ENCODE results near the gene TMEM72.

The TMEM72 gene

DNA sequence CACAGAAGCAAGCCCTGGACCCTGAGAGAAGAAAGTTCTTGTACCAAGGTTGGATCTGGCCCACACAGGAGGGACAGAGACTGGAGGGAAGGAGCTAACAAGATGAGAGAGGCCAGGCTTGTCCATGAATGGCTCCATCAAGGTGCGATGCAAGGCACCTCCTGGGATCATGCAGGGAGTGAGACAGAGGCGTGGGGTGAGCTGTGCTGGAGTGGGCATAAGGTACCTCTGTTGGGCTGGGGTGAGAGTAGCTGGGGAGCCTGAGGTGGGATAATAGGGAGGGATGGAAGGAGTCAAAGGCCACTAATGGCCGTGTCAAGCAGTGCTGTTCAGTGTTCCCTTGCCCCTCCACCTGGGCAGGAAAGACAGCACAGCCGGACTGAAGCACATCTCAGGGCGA, 9.9 kb downstream of the TMEM72 start:
- DNase-seq = no peak

GRCh38 chr10:44921506-44921905, 10.4 kb downstream of the TMEM72 start:
- DNase-seq = no peak

DNA sequence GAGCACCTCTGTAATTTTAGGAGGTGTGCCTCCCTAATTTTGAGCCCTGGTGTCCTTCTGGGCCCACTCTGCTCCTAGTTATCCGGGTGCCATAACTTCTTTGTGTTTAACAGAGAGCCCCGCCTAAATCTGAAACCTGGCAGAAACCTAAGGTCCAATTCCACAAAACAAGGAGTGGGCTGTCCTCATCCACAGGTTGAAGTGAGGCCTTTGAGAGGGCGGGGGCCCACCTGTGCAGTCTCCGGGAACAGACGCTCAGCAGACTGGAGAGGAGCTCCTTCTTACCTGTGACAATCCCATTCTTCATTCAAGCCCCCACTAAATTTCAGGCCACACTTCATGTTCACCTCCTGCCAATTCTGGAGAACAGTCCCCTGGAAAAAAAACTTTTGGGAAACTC, 10.9 kb downstream of the TMEM72 start:
- no peak for DNase-seq

GRCh38 chr10:44922796-44923545, 11.8 kb downstream of the TMEM72 start:
- no peak for DNase-seq

- DNase-seq = no peak
These were observed 12.5 kb downstream of the TMEM72 start for GRCh38 chr10:44923611-44924010.

DNA sequence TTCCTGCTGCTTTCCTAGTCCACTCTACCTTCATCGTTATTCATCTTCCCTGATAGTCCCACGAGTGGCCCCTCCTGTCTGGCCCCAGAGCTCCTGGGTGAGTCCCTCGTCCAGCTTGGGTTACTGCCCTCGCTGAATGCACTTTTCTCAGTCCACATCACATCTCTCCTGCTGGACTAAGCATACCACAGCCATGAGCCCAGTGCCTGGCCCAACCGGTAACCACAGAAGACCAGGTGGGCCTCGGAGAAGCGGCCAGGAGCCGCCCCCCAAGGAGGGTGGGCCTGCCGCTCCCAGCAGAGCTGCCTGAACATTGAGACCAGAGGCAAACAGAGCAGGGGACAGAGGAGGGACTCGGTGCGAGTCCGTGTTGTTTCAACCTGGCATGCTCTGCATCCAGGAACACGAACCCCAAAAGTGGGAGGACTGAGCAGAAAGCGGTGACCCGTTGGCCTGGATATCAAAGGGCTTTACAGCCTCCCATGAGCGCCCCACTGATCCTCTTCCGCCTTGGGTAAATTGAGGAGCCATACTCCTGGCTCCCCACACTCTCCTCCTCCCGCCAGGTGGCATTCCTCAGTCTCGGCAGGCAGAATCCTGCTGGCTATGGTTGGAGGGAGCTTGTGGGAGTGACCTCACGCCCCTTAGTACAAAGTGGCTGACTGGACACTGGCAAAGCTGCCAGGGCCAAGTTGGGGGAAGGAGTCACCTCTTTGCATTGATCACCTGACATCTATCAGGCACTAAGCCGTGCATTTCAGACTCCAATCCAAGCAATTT, 13.3 kb downstream of the TMEM72 start:
- DNase-seq = no peak

DNA sequence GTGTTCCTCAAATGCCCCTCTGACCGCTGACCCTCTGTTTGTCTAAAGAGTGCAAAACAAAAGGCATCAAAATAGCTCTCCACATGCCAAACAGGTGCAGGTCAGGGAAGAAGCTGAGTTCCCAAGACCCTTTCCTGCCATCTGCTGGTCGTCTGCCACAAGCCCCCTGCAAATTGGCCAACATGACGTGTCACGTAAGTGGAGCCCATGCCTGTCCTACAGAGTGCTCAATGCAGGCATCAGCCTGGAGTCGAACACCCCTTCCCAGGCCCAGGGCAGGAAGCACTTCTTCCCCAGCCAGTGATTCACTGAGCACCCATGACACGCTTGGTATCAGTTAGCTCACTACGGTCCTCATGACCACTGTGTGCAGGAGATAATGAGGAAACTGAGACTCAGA, 14.1 kb downstream of the TMEM72 start:
- peak; percentile 1 for DNase-seq

DNA sequence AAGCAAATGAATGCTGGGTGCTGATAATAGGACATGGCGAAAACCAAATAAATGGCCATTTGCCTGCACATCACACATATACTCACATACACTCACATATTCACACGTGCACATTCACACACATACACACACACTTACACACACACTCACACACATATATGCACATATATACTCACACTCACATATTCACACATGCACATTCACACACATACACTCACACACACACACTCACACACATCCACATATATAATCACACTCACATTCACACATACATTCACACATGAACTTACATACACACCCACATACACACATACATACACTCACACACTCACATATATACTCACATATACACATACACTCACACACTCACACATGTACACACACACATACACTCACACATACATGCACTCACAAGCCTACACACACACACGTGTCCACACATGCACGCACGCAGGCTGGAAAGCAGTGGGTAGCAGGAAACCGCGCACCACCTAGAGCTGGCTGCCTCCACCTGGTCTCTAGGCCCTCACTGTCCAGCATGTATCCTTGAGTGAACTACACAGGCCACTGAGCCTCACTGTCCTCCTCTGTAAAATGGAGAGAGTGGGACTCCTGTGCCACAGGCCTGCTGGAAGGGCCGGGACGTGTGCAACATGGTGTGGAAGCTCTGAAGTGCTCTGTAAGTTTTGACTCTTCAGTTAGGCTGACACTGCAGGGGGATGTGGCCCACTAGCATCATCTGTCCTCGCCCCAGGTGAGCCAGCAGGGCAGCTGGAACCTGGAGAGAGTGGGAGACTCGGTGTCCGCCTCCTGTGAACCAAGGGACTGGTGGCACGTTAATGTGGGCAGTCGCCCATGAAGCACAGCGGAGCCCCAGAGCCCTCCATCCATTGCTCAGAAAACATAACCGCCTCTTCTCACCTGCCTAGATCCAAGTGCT, 14.9 kb downstream of the TMEM72 start:
- DNase-seq = no peak

DNA sequence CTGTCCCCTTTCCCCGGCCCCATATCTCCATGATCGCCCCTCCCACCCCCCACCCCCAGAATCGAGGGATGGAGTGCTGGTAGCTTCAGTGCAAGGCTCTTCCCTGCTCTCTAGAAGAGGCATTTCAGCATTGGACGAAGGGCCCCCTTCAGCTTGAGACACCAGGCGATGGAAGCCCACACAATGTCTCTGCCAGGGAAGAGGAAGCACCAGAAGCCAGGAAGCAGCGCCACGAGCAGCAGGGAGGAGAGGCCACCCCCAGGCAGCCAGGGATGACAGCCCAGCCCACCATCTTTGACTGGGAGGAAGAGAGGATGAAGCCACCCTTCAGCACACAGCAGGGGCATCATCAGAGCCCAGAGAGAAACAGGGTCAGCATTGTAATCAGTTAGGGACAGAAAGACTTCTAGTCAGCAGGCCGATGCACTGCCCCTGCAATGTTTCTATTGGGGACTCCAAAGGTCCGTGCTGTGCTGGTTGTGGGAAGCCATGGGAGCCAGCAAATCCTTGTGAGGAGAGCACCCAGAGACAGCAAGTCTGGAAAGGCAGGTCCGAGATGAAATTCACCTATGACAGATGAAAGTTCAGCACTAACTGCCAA, 15.7 kb downstream of the TMEM72 start:
- DNase-seq = no peak

DNA sequence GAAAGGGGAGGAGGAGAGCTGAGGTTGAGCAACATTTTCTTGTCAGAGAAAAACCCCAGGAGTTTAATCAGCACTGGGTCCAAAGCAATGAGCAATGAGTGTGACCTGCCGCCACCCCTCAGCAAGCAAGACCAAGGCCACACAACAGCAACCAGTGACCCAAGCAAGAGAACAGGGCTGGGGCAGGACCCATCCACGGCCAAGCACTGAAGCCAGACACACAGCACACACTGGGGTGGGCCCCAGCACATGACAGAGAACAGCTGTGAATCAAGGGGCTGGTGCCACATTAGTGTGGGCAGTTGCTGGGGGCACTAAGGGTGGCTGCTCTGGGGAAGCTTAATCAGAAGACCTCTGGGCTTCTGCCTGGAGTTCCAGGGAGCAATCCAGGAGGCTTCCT, 16.2 kb downstream of the TMEM72 start:
- no peak for DNase-seq

- no peak for DNase-seq
These were observed 17.3 kb downstream of the TMEM72 start for GRCh38 chr10:44928462-44928861.

DNA sequence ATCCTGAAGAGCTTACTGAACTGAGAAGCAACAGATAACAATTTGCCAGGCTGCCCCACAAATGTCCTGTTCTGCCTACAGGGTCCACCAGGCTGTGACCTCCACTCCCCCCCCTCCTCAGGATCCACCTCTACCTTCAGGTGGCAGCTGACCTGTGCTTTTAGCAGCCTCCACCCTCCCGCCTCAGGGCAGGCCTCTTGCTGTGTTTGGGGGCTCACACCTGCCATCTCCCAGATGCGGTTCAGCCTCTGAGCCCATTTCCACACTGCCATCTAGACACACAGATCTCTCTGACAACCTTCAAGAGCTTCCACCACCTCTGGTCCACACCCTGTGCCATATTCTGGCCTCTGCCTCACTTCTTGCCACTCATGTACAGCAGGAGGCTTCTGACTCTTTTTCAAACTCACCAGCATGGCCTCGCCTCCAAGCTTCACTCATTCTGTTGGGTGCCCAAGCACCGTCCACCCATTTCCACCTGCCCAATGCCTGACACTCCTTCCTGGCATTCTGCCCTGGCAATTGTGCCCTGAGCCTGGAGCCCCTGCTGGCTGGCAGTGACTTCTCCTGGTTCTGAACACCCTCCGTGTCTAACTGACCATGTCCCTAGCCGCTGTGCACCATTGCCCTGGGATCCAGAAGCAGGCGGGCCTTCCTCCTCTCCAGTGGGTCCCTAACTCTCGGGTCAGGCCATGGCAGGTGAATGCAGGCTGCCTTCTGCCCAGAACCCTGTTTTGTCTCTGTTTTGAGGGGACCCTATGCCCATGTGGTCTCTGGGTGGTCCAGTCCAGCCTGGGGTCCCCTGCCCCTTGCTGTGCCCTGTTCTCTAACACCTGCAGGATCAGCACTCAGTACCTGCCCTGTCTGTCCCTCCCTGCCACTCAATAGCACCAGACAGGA, 18.5 kb downstream of the TMEM72 start:
- no peak for DNase-seq

DNA sequence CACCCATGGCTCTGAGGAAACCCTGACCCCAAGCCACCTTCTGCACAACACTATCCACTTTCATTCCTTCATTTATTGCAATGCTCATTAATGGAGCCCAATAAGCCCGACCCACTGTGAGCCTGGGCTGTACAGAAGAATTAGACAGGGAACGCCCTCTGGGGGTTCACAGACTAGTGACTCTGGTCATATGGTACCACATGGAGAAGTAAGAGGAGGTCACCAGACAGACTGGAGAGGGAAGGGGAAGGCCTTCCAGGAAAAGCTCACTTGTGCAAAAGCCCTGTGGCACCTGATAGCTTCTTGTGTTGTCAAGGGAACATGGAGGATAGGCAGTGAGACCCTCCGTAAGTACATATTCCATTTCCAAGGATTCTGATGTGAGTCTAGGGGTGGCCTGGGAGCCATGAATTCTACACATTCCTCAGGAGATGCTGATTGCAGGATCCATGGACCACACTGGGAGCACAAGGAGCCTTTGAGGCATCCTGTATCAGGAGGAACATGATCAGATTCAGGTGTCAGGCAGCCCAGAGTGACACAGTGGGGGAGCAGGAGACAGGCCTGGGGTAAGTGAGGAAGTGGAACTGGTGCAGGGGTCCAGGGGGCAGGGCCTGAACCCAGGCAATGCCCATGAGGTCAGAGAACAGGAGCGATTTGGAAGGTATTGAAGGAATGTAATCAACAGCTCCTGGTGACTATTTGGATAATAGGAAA, 19.9 kb downstream of the TMEM72 start:
- DNase-seq = no peak

DNA sequence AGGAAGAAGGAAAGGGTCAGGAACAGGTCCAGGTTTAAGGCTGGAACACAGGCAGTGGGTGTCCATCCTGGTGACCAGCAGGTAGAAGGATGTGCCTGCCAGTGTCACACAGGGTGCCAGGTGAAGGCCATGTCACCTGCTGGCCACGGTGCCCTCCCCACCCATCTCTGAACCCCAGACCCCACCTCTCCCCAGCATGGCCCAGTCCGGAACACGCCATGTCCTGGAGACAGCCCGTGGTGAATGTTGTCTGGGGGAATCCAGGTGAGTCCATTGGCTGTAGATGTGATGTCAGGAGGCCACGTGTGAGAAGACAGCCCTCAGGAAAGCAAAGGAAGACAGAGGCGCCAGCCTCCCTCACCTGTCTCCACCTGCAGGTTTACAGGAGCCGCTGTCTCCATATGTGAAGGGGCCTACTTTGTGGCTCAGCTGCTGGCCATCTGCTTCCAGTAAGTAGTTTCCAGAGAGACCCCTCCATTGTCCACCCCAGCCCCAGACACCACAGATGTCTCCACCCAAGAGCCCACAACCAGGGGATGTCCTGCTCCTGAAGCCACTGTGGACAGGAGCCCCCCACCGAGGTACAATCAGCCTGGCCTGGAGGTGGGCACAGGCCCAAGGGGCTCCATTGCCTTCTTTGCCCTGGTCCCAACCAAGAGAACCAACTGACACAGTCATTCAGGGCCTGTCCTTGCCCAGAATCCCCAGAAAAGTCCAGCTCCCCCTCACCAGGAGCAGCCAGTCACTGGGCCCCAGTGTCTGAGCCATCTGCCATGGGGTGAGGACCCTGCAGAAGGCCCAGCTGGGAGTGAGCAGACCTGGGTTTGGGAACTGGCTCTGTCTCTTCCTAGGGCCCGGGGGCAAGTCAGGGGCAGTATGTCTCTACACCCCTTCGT, 20.7 kb downstream of the TMEM72 start:
- no peak for DNase-seq

DNA sequence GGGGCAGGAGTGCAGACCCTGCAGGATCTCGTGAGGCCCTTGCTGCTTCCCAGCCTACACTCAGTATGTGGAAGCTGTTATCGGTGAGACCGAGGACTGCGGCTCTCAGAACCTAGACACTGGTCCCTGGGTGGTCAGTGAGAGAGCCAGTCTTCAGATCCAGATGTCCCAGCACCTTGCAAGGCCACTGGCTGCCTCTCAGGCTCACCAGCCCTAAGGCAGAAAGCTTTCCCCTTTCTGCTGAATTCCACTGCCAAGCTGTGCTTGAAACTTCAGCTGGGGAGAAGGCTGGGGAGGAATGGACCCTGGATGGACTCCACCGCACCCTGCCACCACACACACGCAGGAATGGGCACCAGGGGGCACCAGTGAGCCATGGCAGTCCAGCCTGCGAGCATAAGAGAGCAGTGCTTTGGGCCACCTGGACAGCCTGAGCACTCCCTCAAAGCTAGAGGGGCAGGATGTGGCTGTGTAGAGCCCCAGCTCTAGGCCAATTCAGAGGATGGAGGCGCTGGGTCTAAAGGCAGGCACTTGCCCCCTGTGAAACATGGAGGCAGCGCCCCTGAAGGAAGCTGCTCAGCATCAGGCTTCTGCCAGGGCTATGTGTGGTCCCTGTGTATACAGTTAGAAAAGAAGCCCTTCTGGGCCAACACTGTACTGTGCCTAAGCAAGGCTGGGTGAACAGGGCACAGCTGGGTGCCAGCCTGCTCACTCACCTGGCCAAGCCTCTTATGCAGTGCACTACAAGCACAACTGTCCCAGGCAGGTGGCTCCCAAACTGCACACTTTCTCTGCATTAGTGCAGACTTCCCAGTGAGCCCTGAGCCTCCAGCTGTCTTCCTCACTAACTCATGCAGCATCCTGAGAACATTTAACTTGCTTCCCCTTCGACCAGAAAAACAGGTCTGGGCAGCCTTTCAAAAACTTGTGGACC, 21.6 kb downstream of the TMEM72 start:
- peak; percentile 21 for DNase-seq

- no peak for DNase-seq
These were observed 22.5 kb downstream of the TMEM72 start for GRCh38 chr10:44933451-44934321.

GRCh38 chr10:44934416-44935200, 23.5 kb downstream of the TMEM72 start:
- no peak for DNase-seq

All from NCI-H526 treated with DMSO at 0.1 percent for 48 hours (cell line).